ENCODE measurements around the gene SAT1.

The SAT1 gene

GRCh38 chrX:23819385-23820234 is 36.6 kb downstream of the SAT1 start:
- H3K4me2 ChIP-seq: no peak overlapping the region
- H3K4me3 ChIP-seq: no peak overlapping the region
- H4K20me1 ChIP-seq: no peaks in the 10 kb centered on the region
- H3K27ac ChIP-seq: no peak overlapping the region
- no peak overlapping the region for H3K9ac ChIP-seq
- H3K27me3 ChIP-seq: no peaks in the 10 kb centered on the region
- H3K36me3 ChIP-seq: no peaks in the 10 kb centered on the region
- H3K4me1 ChIP-seq: no peaks in the 10 kb centered on the region
- no peaks in the 10 kb centered on the region for H3K9me3 ChIP-seq
- TF ChIP-seq Cebpa-rat (IDR thresholded peaks at IDR 0.05): no peak

DNA sequence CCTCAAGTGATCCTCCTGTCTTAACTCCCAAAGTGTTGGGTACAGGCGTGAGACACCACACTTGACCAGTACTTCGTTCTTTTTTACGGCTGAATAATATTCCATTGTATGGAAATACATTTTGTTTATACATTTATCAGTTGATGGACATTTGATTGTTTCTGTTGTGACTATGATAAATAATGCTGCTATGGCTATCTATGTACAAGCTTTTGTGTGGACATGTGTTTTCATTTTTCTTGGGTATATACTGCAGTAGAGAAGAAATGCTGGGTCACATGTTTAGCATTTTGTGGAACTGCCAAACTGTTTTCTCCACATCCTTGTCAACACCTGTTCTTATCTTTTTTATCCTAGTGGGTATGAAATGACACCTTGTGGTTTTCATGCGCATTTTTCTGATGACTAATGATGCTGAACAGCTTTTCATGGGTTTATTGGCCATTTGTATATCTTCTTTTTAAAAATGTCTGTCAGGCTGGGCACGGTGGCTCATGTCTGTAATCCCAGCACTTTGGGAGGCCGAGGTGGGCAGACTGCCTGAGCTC is 37.3 kb downstream of the SAT1 start:
- Histone ChIP-seq H3K36me3 (no peaks in the 10 kb centered on the region), H3K9ac (no peak overlapping the region), H4K20me1 (no peaks in the 10 kb centered on the region), H3K27me3 (no peaks in the 10 kb centered on the region), H3K27ac (no peak overlapping the region), H3K4me1 (no peaks in the 10 kb centered on the region), H3K4me3 (no peak overlapping the region), H3K9me3 (no peaks in the 10 kb centered on the region), H3K4me2 (no peak overlapping the region)
- TF ChIP-seq Cebpa-rat (IDR thresholded peaks at IDR 0.05): no peak

DNA sequence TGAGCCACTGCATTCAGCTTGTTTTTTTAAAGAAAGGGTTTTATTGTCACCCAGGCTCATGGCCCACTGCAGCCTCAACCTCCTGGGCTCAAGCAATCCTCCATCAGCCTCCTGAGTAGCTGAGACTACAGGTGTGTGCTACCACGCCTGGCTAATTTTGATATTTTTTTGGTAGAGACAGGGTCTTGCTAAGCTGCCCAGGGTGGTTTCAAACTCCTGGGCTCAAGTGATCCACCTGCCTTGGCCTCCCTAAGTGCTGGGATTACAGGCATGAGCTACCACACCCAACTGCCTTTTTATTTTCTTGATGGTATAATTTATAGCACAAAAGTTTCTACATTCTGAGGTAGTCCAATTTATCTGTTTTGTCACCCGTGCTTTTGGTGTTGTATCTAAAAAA is 38.9 kb downstream of the SAT1 start:
- Histone ChIP-seq H3K9ac (no peak overlapping the region), H3K27me3 (no peaks in the 10 kb centered on the region), H3K4me3 (no peak overlapping the region), H4K20me1 (no peaks in the 10 kb centered on the region), H3K4me2 (no peak overlapping the region), H3K9me3 (no peaks in the 10 kb centered on the region), H3K27ac (no peak overlapping the region), H3K36me3 (no peaks in the 10 kb centered on the region), H3K4me1 (no peaks in the 10 kb centered on the region)
- TF ChIP-seq Cebpa-rat (IDR thresholded peaks at IDR 0.05): no peak

DNA sequence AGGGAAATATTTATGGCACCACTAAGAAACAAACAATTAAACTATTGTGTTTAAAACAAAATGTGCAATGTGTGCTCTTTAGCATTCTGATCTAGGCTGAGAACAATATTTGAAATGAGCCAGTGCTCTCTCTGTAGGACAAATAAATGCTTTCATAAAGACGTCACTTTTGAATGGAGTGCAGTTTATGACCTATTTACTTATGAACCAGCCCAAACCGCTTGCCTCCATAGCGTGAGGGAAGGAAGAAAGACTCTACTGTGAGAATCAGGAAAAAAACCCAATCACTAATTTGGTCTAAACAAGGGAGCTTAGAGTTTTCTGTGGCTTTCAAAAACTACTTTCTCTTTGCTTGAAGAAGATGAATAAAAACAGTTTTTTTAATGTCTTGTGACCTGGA is 39.4 kb downstream of the SAT1 start:
- no peak overlapping the region for H3K4me3 ChIP-seq
- H3K27ac ChIP-seq: no peak overlapping the region
- TF ChIP-seq Cebpa-rat (IDR thresholded peaks at IDR 0.05): no peak

DNA sequence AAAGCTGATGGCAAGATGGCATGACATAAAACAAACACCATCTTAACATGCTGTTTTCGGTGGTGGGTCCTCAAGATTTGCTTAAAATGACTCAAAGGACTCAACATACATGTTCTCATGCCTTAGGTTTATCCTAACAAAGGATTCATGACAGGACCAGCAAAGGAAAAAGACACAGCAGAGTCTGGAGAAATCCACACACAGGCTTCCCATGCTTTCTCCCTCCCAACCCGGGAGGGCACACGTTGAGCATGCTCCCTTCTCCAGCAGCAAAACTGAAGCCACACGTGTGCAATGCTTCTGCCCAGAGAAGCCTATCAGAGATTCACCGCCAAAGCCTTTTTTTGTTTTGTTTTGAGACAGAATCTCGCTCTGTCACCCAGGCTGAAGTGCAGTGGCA is 39.9 kb downstream of the SAT1 start:
- H4K20me1 ChIP-seq: no peaks in the 10 kb centered on the region
- H3K27me3 ChIP-seq: no peaks in the 10 kb centered on the region
- no peak overlapping the region for H3K4me2 ChIP-seq
- TF ChIP-seq Cebpa-rat (IDR thresholded peaks at IDR 0.05): no peak
- no peak overlapping the region for H3K9ac ChIP-seq
- H3K9me3 ChIP-seq: no peaks in the 10 kb centered on the region
- no peak overlapping the region for H3K27ac ChIP-seq
- H3K4me3 ChIP-seq: no peak overlapping the region
- H3K36me3 ChIP-seq: no peaks in the 10 kb centered on the region
- no peaks in the 10 kb centered on the region for H3K4me1 ChIP-seq

More for the DNA sequence above, 39.4 kb downstream of the SAT1 start:
- Histone ChIP-seq H3K9ac (no peak overlapping the region), H4K20me1 (no peaks in the 10 kb centered on the region), H3K27me3 (no peaks in the 10 kb centered on the region), H3K4me2 (no peak overlapping the region), H3K36me3 (no peaks in the 10 kb centered on the region), H3K9me3 (no peaks in the 10 kb centered on the region), H3K4me1 (no peaks in the 10 kb centered on the region)

DNA sequence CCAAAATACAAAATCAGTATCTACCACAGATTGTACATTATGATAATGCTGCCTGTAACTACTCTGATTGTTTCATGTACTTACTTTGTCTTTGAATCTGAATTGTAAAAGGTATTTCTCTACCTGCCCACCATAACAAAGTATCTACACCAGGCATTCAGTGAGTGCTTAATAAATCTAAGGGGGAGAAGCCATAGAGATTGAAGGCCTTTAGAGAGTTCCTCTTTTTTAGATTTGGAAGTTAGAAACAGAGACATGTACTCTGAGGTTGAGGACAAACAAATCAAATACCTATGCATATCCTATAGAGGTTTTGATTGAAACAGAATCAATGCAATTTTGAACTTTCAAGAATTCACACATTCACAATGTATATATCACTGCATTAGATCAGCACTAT is 42.7 kb downstream of the SAT1 start:
- no peak for TF ChIP-seq Cebpa-rat (IDR thresholded peaks at IDR 0.05)
- Histone ChIP-seq H3K27me3 (no peaks in the 10 kb centered on the region), H3K4me3 (no peak overlapping the region), H3K36me3 (no peaks in the 10 kb centered on the region), H3K9ac (no peak overlapping the region), H3K4me2 (no peak overlapping the region), H4K20me1 (no peaks in the 10 kb centered on the region), H3K4me1 (no peaks in the 10 kb centered on the region), H3K27ac (no peak overlapping the region), H3K9me3 (no peaks in the 10 kb centered on the region)

DNA sequence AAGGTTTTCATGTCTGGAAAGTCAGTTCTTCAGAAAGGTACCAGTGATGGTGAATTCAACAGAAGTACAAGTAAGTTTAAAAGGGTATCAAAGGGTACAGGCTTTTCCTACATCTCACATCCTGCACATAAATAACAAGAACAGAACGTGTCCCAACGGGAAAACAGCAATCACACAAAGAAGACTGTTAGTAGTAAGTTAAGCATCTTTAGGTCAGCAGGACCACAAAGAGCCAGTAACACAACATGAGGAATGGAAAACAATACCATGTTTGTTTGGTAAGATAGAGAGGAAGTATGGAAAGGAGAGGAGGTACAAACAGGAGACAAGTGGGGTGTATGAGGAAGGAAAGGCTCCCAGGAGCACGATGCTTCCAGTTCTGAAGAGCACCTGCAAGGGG is 43.2 kb downstream of the SAT1 start:
- Histone ChIP-seq H3K4me1 (no peaks in the 10 kb centered on the region), H3K4me3 (no peak overlapping the region), H4K20me1 (no peaks in the 10 kb centered on the region), H3K36me3 (no peaks in the 10 kb centered on the region), H3K4me2 (no peak overlapping the region), H3K9ac (no peak overlapping the region), H3K27me3 (no peaks in the 10 kb centered on the region), H3K27ac (no peak overlapping the region), H3K9me3 (no peaks in the 10 kb centered on the region)
- no peak for TF ChIP-seq Cebpa-rat (IDR thresholded peaks at IDR 0.05)

GRCh38 chrX:23826653-23827052 is 43.7 kb downstream of the SAT1 start:
- H3K4me3 ChIP-seq: no peak overlapping the region

GRCh38 chrX:23828881-23829280 is 45.9 kb downstream of the SAT1 start:
- H3K4me2 ChIP-seq: no peak overlapping the region
- H3K36me3 ChIP-seq: no peaks in the 10 kb centered on the region
- no peak overlapping the region for H3K4me3 ChIP-seq
- H3K9ac ChIP-seq: no peak overlapping the region
- H3K27me3 ChIP-seq: no peaks in the 10 kb centered on the region
- H4K20me1 ChIP-seq: no peaks in the 10 kb centered on the region
- no peak for TF ChIP-seq Cebpa-rat (IDR thresholded peaks at IDR 0.05)
- H3K27ac ChIP-seq: no peak overlapping the region
- no peaks in the 10 kb centered on the region for H3K4me1 ChIP-seq
- no peaks in the 10 kb centered on the region for H3K9me3 ChIP-seq

More at GRCh38 chrX:23826653-23827052, 43.7 kb downstream of the SAT1 start:
- Histone ChIP-seq H4K20me1 (no peaks in the 10 kb centered on the region), H3K4me2 (no peak overlapping the region), H3K27ac (no peak overlapping the region), H3K9me3 (no peaks in the 10 kb centered on the region), H3K4me1 (no peaks in the 10 kb centered on the region), H3K27me3 (no peaks in the 10 kb centered on the region), H3K9ac (no peak overlapping the region), H3K36me3 (no peaks in the 10 kb centered on the region)
- TF ChIP-seq Cebpa-rat (IDR thresholded peaks at IDR 0.05): no peak

DNA sequence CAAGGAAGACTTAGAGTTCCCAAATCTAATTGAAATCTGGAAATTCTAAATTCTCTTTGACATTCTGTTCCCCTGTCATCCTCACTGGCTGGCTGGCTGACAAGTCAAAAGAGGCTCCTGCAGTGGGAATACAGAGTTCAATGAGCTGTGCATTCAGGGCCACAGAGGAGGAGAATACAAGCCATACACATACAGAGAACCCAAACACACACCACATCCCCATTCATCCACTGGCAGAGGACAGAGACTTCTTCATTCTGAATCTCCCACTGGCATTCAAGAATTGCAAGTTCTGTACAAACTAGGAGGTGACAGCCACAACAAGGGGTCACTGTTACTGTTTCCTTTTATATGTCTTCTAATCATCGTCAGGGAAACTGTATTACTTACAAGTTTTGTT is 49.7 kb downstream of the SAT1 start:
- Histone ChIP-seq H3K9me3 (no peaks in the 10 kb centered on the region), H3K27me3 (no peaks in the 10 kb centered on the region), H4K20me1 (no peaks in the 10 kb centered on the region), H3K27ac (no peak overlapping the region), H3K4me1 (no peaks in the 10 kb centered on the region), H3K4me3 (no peak overlapping the region), H3K36me3 (no peaks in the 10 kb centered on the region), H3K4me2 (no peak overlapping the region), H3K9ac (no peak overlapping the region)
- no peak for TF ChIP-seq Cebpa-rat (IDR thresholded peaks at IDR 0.05)

Measured in BLaER1 (cell line).